Prostate gland (tissue), 2 donors: ENCODE data around the gene KMT5B.

Experiments
- POLR2A ChIP-seq: fragments of 450-650 bp; IDR thresholded peaks from one replicate; pipeline ENCODE4 v1.6.1; 2016; ENCODE audit warnings: antibody characterized with exemption, mild to moderate bottlenecking
- POLR2AphosphoS5 ChIP-seq: sonication (generic); formaldehyde crosslinking; IDR thresholded peaks from one replicate; pipeline ENCODE4 v1.6.1; 2017; ENCODE audit warnings: antibody characterized with exemption
- TF ChIP-seq, protein P1 (sequence below), 4 experiments: fragments of 200-600 bp in 2 of 4; fragments of 450-650 bp in 2 of 4; sonication (generic) in 2 of 4; IDR thresholded peaks; 1 replicate in 3 of 4; 2 replicates in 1 of 4; pipeline ENCODE4 v1.5.1; 2016 to 2019; ENCODE audit warnings: antibody characterized with exemption in 4 of 4, mild to moderate bottlenecking in 2 of 4, moderate library complexity in 2 of 4

DNA sequence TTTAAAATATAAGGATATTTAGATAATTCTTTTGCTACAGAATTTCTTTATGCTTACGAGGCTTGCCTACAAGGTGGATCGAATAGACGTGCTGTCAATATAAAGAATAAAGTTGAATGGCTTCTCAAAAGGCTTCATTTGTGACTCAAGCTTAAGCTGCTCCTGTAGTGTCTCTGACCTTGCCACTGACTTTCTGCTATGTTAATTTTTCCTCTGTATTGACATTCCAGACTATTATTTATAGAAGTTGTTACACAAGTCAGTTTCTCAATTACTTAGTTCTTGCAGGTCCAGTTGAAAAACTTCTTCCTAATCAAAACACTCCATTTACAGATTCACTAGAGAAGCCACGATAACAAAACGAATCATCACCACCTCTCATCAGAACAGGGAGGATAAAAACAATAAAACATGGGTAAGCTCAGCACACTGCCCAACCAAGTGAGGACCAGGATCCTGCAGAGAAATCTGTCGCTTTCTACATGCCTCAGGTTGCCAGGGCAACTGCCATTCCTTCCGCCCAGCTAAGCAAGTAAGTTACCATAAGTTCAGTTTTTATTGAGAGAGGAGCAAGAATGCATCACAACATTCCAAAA lies 52.9 kb downstream of the KMT5B start:
- TF ChIP-seq, protein P1, sequence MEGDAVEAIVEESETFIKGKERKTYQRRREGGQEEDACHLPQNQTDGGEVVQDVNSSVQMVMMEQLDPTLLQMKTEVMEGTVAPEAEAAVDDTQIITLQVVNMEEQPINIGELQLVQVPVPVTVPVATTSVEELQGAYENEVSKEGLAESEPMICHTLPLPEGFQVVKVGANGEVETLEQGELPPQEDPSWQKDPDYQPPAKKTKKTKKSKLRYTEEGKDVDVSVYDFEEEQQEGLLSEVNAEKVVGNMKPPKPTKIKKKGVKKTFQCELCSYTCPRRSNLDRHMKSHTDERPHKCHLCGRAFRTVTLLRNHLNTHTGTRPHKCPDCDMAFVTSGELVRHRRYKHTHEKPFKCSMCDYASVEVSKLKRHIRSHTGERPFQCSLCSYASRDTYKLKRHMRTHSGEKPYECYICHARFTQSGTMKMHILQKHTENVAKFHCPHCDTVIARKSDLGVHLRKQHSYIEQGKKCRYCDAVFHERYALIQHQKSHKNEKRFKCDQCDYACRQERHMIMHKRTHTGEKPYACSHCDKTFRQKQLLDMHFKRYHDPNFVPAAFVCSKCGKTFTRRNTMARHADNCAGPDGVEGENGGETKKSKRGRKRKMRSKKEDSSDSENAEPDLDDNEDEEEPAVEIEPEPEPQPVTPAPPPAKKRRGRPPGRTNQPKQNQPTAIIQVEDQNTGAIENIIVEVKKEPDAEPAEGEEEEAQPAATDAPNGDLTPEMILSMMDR (IDR thresholded peaks at IDR 0.05) = no peak
- TF ChIP-seq POLR2AphosphoS5 (no peak), POLR2A (no peak)
